GM18499 (cell line): ENCODE data around the gene NID2.

Experiments
- ATAC-seq: cut with Tn5 transposase; IDR thresholded peaks from one replicate; pipeline ENCODE4 v1.9.1; 2021; ENCODE audit warnings: moderate number of reproducible peaks; ENCODE audit not compliant: insufficient read depth, unreplicated experiment

Gene NID2

DNA sequence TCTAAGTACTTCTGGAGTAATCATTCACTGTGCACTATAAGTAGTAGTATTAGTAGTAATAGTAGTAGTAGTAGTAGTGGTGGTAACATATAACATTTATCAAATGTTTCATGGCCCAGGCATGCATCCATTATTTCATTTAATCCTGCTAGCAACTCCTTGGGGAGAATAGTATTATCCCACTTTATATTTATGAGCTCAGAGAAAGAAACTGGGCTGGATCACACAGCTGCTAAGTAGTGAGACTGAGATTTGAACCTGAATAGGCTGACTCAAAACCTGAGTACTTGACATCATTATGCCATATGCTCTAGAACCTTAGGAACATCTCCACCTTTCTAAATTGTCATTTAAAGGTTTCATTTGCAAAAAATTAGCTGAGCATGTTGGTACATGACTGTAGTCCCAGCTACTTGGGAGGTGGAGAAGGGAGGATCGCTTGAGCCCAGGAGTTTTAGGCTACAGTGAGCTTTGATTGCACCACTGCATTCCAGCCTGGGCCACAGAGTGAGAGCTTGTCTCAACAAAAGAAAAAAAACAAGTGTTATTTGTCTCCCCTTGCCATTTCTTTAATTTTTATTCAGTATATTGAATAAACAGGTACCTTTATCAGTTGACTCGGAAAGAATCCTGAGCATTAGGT, 11.4 kb upstream of the NID2 start:
- ATAC-seq: no peak

DNA sequence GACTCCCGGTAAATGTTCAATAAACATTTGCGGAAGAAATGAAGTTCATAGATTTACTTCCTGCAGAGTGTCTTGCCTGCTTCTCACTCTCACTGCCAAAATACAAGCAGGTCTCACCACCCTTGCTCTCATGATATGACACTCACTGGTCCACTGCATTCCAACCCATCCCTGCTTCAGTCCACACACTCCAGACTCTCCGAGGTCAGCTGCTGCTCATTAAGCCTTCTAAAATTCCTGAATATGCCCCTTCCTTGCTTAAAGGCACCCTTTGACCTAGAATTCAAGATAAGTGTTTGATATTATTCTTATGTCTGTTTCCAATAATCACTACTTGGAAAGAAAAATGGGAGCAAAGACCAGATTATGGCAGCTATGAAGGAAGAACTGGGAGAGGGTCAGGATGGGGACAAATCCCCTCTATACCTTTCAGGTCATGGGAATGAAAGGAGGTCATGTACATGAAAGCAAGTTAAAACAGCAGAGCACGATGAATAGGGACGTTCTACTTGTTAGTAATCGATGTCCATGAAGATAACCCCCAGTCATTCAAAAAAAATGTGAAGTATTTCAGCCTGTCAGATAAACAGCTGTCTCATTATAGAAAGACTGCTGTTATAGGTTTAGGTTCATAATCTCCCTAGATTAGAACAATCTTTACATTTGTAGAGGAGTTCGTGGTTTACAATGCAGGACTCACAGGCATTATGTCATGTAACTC, 10.5 kb upstream of the NID2 start:
- no peak for ATAC-seq

DNA sequence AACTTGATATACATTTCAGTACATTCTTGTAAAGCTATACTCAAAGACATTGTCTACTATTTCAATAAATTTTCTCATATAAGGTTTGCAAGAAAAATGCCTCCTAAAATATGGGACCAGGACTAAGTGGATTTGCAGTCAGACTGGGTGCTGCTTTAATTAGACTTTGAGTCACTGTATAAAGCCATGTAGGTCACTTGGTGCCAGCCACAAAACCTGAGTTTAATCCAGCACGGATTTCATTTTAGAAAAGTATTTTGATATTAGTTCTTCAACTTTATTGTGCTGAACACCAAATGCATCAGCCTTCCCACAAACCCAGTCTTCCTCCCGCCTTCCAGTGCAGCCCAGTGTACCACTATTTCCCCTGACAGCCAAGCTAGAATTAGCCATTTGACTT, 9.9 kb upstream of the NID2 start:
- no peak for ATAC-seq

DNA sequence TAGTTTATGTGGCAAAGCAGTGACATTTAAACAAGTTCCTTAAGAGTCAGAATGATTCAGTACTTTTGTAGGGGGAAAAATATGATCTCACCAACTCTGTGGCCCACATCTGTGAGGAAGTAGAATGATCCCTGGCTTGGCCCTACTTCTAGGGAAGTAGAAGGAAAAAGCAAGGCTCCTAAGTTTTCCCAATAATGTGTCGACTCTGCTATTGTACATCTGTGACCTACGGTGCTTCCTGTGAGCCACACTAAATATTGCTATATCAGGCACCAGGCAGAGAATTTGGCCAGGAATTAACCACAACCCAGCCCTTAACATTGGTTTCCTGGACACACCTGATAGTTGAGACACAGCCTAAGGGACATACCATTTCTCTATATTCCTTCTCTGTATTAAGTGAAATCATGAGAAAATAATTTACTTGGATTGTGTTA, 9.3 kb upstream of the NID2 start:
- no peak for ATAC-seq

DNA sequence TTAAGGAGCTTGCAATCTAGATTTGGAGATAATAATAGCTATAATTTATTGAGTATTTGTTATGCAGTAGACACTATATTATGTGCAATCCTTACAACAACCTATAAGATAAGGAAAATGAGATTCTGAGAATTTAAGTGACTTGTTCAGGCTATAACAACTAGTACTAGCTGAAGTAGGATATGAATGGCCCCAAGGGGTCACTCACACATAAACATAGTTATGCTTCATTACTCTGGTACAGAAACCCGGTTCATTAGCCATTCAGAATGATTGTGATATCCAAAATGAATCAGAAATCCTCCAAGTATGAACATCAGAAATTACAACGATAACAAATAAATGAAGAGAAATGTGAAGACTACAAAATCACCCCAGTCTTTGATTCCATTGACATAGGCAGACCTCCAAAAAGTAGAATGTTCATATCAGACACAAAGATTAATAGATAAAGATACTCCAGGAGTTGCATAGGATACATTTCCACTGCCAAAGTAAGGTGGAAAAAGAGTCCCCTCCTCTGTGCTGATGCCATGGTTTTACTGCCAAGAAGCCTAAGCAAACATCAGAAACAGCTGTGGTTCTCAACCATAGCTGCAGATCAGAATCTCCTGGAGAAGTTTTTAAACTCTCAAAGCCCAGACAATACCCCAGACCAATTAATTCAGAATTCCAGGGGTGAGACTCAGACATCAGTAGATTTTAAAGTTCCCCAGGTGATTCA, 8.6 kb upstream of the NID2 start:
- no peak for ATAC-seq

DNA sequence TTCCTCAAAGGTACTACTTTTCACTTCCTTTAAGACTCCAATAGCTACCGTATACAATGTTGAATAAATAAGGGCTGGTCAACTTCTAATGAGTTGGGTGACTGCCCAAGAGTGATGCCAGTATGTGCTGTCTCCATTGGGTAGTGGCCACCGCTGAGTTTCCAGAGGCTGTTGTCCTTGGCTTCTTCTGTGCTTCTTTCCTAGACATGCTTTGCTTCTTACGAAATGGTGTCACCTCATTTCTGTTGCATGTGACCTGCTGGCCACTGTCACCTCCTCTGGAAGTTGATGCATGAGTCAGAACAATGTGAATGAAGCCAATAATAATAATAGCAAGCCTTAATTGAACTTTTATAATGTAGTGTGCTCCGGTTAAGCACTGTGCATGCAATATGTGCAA, 7.5 kb upstream of the NID2 start:
- ATAC-seq: no peak

DNA sequence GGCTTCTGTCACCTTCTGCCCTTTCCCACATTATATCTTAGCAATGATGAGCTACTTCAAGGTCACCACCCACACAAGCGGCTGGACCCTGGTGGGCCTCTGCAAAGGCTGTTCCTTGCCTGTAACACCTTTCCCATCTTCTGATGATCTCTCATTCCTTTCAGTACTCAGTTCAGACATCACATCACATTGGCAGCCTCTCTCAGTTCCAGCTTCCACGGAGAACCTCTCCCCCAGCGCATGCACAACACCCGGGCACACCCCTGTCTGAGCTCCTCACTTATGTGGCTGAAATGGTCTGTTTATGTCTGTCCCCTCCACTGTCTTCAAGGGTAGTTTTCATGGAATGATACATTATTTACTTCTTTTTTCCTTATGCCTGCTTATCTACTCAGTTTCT, 6.5 kb upstream of the NID2 start:
- ATAC-seq: no peak

DNA sequence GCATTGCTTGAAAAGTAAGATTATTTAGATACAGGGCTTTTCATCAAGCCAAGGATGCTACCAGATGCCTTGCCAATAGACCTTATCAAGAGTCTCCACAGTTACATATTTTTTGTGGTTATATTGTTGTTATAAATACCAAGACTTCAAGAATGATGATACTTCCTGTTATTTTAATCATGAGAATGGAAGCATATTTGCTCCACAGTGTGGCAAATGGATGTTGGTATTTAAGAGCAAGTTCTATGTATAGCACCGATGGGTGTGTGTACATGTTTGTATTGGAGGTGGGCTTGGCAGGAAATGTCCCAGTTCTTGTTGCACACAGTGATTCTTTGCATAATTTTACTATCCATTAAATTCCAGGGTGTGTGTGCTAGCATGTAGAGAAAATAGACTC, 4.4 kb upstream of the NID2 start:
- no peak for ATAC-seq

DNA sequence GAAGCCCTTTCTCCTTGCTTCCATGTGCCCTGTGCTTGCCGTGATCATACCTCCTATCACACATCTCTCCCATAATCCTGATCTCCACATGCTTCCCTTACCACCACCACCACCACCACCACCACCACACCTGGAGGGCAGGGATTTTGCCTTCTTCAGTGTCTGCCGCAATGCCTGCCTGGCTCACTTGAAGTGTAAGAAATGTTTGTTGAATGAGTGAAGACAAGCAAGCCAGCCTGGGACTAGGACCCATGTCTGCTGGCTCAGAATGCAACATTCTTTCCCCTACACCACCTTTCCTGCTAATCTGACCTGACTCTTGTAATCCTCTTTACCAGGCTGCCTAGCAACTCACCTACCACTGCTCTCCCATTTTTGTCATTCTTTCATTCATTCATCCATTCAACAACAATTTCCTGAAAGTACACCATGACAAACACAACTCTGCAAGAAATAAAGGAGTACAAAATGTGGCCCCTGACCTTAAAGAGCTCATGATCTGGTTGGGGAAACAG, 3.5 kb upstream of the NID2 start:
- ATAC-seq: no peak

DNA sequence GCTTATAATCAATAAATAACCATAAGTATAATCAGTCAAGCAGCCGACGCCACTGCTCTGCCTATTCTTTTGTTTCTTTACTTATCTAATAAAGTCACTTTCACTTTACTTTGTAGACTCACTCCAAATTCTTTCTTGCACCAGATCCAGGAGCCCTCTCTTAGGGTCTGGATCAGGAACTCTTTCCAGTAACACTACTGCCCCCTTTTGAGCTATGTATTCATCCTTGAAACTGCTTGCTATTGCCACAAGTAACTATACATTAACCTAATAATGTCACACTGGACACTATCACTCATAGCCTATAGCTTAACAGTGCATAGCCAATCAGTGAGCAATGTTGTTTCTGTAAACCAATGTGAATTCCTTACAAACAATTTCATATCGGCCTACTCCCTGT, 2.8 kb upstream of the NID2 start:
- ATAC-seq: no peak

DNA sequence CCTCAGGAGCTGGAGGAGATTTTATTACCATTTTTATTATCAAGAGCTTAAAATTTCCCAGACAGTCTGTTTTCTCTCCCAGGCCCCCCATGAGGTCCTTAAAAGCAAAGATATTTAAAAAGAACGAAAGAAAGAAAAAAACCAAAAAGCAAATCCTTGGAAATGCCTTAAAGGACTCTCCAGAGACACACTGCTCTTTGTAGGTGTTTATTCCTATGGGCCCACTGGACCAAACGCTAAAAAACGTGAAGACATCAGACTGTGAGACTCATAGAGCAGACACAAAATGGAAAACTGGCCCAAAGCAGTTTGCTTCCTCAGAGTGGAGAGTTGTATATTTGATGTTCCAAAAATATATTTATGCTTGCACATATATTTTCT, 1.2 kb upstream of the NID2 start:
- no peak for ATAC-seq

DNA sequence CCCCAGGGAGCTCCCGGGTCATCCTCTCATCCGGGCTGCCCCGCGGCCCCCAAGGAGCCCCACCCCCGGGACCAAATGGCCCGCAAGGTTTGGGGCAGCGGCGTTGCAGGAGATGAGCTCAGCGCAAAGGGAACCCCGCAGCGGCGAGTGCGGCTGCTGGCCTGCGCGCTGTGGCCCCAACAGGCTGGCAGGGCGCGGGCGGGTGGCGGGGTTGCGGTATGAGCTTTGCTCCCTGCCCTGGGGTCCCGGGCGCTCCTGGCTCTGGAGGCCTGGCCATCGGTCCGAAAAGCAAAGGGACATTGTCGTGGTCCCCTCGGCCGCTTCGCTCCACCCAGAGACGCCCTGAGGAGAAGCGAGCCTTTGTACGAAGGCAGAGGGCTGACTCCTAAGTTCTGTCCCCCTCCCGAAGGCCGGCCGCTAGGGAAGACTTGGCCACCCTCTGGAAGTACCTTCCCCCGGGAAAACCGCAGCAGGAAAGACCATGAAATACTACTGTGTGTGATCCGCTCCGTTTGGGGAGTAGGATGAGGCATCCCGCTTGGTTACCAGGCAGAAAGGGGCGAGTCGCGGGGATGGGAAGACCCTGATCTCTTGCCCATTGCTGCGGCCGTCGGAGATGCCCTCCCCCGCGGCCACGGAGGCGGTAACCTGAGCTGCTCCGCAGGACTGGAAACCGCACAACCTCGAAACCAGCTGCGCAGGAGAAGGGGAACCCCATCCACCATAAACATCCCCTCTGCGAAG, 620 bp upstream of the NID2 start:
- no peak for ATAC-seq

DNA sequence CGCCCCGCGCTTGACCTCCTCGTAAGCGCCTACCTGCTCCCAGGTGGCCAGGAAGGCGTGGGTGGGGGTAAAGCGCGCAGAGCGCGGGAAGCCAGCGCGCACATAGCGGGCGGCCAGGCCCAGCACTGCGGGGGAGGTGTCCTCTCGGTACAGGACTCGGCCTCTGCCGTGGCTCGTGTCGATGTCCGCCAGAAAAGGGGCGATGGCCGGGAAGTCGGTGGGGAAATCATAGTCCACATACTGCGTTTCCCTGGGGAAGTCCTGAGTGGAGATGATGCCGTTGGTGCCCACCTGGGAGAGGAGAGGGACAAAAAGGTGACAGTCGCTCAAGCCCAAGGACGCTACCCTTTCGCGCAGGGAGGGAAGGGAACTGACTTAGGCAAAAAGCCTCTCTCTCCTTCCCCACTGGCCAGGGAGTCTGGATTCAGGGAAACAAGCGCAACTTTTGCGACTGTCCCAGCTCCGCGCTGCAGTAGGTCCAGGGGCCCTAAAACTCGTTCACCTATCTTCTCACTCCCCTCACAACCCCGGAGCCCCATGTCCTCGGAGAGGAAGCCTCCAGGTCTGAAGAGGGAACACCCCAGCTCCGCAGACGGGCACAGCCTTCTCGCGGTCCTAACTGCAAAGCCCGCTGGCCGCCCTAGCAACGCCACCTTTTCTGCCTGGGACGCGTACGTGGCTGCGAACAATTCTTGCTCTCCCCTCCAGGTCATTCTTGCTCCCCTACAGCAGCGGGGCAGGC, 815 bp downstream of the NID2 start:
- ATAC-seq: no peak

DNA sequence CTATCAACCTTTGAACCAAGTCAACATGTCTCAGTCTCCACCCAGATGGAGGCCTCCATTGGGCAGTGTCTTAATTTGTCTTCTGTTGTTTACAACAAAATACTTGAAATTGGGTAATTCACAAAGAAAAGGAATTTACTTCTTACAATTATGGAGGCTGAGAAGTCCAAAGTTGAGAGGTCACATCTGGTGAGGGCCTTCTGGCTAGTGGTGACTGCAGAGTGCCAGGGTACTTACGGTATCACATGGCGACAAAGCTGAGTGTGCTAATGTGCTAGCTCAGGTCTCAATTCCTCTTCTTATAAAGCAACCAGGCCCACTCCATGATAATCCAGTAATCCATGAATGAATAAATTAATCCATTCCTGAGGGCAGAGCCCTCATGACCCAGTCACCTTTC, 4.7 kb downstream of the NID2 start:
- no peak for ATAC-seq

DNA sequence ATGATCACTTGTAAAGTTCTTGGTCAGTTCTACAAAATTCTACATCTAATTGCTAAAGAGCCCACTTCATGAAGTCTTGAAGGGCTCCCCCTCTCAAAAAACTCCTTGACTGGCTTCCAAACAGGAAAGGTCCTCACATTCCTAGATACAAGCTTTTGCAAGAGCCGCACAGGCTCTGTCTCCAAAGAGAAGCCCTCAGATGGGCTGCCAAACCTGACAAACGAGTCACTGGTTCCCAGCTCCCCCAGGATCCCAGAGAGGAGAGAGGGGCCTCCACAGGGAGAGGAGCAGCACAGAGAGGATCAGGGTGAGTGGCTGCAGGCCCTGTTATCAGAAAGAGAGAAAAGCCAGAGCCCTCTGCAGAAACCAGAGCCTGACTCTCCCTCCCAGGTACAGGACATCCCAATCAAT, 5.8 kb downstream of the NID2 start:
- no peak for ATAC-seq

DNA sequence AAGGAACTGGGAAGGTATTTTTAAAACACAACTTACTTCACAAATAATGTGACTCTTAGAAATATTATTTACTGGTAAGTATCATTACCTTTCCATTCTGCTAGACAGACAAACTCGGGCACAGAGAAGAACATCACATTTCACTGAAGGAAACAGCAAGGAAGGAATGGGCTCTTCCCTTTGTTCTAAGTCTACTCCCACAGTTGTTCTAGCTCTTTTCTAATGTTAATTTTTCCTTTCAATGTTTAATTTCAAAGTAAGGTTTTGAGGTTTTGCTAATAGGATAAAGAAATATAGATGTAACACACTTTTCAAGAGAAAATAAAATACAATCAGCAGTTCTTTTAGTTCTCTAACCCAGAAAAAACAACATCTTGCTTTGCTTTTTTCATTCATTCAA, 7.0 kb downstream of the NID2 start:
- ATAC-seq: no peak

DNA sequence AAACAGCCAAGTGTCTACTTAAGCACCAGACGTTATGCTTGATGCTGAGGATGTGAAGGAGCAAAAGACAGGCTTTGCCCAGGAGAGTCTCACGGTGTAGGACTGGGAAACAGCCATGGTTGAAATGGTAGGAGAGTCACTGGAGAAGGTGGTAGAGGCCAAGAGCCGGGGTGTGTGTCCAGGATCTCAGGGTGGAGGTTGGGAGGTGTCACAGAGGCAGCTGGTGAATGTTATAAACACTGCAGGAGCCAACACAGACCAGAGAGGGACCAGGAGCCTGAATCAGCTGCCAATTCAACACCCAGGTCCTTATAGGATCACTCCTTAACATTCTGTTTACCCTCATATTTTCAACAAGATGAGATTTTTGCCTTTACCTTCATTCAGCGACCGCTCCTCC, 7.5 kb downstream of the NID2 start:
- ATAC-seq: no peak

DNA sequence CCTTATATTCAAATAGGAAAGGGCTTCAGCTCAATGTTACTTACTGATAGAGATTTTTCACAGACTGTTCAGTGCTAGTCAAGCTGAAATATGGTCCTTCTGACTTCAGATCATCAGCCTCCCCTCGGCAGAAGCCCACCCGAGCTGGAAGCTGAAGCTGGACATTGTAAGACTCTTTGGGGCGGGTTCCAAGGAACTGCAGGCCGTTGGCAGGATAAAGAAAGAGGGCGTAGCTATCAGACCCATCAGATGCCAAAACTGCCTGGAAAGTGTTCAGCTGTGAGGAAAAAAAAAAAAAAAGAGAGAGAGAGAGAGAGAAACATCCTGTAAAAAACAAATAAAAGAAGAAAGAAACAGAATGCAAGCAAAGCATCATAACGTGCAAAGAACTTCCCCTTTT, 8.8 kb downstream of the NID2 start:
- ATAC-seq: no peak

DNA sequence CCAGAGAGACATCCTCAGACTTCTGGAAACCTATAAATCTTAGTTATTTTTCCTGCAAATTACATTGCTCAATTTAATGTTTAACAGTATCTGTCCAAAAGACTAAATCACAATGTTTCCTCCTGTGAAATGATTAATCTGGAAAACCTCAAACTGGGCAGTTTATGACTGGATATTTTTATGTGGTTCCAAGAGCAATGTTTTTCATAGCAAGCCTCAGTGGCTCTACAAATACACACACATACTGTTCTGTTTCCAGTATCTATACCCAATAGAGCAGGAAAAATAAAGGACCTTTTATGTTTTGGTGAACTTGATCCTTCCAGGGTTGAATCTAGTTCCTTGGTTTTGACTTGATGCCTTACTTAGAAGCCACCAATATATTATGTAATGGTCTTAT, 9.2 kb downstream of the NID2 start:
- ATAC-seq: no peak

DNA sequence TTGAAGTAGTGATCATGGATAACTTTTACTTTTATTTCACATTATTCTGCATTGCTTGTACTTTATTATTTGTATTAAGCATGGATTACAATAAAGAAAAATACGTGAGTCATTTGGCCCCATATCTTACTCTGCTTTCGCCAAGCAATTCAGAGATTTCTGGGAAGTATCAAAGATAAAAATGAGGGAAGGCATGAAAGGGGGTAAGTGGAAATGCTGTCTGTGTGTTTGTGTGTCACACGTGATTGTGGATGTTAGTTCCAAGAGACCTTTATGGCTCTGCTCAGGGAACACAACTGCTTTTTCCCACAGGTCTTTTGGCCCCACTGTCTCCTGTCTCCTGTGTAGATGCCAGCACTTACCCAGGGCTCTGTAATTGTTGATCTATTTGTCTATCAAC, 10.5 kb downstream of the NID2 start:
- no peak for ATAC-seq
